HG03521 (cell line): Measurements from ENCODE around the gene SCLT1.

Experiments used
- ATAC-seq: cut with Tn5 transposase; IDR thresholded peaks from one replicate; pipeline ENCODE4 v1.9.1; 2021; ENCODE audit warnings: mild to moderate bottlenecking, moderate library complexity; ENCODE audit not compliant: unreplicated experiment

Gene SCLT1

DNA sequence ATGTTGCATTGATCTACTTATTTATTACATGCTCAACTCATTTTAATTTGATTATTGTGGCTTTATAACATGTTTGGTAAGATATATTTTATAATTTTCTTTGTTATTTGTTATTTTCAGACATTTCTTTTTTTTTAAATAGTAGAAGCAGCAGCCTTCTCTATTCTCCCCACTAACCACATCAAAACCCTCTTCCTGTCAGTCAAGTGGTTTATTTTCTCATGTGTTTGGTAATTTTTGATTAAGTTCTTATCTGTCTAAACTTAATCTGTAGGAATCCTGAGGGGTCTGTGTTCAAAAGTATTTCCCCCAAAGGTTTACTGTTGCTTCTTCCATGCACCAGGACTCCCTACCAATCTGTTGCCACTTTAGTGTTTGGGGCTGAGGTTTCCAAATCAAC, 131.9 kb downstream of the SCLT1 start:
- ATAC-seq: no peak

- no peak for ATAC-seq
These were observed 135.1 kb downstream of the SCLT1 start for GRCh38 chr4:128958194-128958593.

- no peak for ATAC-seq
These were observed 135.9 kb downstream of the SCLT1 start for GRCh38 chr4:128957459-128957858.

DNA sequence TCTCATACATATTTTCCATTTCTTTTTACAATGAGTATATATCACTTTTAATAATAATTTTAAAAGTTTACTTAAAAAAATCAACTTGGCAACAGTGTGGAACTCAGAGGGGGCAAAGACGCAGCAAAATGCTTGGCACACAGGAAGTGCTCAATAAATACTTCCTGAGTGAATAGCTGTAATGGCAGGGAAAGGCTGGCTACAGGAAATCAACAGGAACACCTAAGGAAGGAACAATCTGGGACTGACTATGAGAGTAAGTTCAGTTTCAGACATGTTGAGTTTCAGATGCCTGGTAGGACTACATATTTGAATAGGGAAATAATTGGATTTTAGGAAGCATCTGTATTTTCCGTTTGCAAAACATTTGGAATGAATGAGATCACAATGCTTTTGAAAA, 137.6 kb downstream of the SCLT1 start:
- no peak for ATAC-seq

- ATAC-seq: no peak
These were observed 138.4 kb downstream of the SCLT1 start for GRCh38 chr4:128954941-128955340.

- no peak for ATAC-seq
These were observed 142.0 kb downstream of the SCLT1 start for GRCh38 chr4:128951316-128951715.

- no peak for ATAC-seq
These were observed 142.5 kb downstream of the SCLT1 start for GRCh38 chr4:128950796-128951195.

DNA sequence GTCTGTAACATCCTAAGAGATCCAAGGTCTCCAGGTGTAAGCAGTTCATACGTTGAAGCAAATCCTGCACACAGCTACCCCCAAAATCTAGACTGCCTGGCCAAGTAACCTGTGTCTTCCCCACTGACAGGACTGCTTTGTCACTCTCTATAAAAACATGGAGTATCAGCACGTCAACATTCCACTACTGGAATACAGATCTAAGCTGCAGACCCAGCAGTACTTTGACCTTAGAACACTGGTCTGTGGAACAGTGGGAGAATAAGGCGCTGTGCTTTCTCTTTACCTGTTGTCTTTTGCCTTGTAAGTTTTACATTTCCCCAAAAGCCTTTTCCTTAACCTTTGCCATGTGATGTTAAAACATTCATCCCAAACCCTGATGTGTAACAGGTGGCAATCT, 146.4 kb downstream of the SCLT1 start:
- no peak for ATAC-seq

- no peak for ATAC-seq
These were observed 150.7 kb downstream of the SCLT1 start for GRCh38 chr4:128942607-128943006.

GRCh38 chr4:128940971-128941370, 152.4 kb downstream of the SCLT1 start:
- ATAC-seq: no peak

DNA sequence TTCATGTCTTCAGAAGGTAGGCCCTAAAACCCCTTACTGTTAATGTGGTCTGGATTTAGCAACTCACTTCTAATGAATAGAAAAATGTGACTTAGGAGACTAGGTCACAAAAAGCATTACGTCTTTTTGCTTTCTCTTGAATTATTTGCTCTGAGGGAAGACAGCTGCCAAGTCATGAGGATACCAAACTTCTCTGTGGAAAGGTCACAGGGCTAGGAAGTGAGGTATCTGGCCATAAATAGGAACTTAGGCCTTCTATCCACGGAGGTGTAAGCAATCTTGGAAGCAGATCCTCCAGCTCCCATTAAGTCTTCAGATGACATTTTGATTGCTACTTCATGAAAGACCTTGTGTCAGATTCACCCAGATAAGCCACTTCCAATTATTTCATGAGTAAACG, 163.3 kb downstream of the SCLT1 start:
- no peak for ATAC-seq

DNA sequence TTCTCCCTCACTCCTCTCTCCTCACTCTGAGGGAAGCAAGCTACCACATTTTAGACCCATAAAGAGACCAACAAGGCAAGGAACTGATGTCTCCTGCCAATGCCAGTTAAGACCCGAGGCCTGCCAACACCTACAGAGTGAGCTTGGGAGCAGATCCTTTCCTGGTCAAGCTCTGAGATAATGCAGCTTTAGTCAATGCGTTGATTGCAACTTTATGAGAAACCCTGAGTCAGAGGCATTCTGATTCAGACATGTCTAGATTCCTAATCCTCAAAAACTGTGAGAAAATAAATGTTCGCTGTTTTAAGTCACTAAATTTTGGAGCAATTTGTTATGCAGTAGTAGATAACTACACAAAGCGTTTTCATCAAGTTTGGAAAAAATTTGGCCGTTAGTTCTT, 168.4 kb downstream of the SCLT1 start:
- no peak for ATAC-seq

DNA sequence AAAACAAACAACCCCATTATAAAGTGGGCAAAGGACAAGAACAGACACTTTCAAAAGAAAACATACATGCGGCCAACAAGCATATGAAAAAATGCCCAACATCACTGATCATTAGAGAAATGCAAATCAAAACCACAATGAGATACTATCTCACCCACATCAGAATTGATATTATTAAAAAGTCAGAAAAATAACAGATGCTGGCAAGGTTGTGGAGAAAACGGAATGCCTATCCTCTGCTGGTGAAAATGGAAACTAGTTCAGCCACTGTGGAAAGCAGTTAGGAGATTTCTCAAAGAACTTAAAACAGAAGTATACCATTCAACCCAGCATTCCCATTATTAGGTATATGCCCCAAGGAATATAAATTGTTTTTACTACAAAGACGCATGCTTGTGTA, 171.4 kb downstream of the SCLT1 start:
- ATAC-seq: no peak

- ATAC-seq: peak; percentile 58
These were observed 175.6 kb downstream of the SCLT1 start for GRCh38 chr4:128917781-128918180.

GRCh38 chr4:128916832-128917231, 176.5 kb downstream of the SCLT1 start:
- ATAC-seq: peak; percentile 83

DNA sequence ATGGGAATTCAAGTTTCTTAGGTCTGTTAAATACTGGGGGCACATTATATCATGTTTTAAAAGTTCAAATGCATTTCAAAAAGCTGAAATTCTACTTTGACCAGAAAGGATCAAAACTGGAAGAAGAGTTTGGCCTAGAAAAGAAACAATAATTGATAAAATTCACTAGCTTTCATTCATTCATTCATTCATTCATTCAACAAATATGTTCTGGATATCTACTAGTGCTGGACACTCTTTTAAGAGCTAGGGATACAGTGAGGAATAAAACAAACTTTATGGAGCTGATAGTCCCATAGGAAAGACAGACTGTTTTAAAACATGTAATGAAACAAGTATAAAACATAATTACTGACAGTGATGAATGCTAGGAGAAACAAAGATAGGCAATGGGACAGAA, 177.8 kb downstream of the SCLT1 start:
- ATAC-seq: no peak

DNA sequence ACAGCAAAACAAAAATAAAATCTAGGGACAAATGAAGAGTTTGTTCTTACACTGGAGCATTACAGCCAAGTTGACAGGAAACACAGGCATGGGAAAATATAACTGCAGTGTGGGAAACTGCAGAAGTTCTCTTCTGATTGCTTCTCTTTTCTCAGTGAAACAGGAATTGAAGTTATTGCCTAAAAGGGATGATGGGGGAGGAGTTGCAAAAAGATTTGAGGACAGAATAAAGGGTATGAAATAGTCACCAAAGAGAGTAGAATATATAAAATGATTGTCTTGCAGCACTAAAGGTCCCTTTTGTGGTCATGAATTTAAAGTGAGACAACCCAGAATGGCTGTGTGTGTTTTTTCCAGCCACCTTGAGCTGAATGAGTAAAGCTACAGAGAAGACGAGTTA, 180.1 kb downstream of the SCLT1 start:
- ATAC-seq: no peak

- no peak for ATAC-seq
These were observed 184.6 kb downstream of the SCLT1 start for GRCh38 chr4:128908735-128909134.

GRCh38 chr4:128907981-128908380, 185.4 kb downstream of the SCLT1 start:
- no peak for ATAC-seq

GRCh38 chr4:128906581-128906980, 186.8 kb downstream of the SCLT1 start:
- ATAC-seq: no peak

DNA sequence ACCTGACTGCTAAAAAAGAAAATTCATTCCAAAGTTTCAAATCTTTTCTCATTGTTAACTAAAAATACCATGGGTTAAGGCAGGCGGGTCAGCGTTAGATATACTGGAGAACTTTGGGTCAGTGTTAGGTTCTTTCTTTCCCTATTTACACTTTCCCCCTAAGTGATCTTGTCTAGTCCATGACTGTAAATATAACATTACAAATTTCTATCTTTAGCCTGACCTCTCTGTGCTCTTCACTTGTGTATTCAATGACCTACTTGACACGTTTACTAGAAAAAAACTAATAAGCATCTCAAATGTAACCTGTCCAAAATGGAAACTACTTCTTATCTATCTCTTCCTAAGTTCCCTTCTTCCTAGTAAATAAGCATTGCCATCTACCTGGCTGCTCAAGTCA, 188.5 kb downstream of the SCLT1 start:
- ATAC-seq: no peak

DNA sequence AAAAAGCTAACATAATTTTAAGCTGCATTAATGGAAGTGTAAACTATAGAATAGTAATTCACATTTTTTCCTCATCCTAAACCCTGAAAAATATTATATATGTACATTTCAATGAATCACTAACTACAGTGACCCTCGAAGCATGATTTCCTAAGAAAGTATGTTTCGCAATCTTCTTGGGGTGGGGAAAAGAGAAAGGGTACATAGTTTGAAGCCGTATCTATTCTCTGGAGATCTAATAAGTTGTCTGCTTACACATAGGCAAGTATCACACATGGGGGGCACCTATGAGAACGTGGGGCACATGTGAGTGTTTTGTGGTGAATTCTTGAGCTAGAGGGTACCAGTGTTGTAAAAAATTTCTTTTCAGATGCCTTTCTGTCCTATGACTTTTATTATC, 212.7 kb downstream of the SCLT1 start:
- no peak for ATAC-seq

DNA sequence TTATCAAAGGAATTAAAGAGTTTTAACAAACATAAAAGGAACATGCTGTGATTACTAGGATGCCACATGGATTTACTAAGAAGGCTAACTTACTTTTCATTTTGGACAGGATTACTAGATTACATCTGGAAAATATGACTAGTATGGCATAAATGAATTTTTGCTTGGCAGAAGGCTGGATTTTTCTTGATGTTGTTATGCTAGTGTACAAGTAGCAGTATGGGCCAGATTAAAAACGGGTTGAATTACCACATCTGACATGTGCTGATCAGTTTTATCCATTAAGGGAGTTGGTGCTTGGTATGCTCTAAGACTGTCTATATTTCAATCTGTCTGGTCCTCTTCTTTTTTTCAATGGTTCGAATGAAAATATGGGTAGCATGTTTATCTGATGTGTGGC, 213.4 kb downstream of the SCLT1 start:
- no peak for ATAC-seq

- ATAC-seq: no peak
These were observed 214.1 kb downstream of the SCLT1 start for GRCh38 chr4:128879283-128879682.
